OCI-LY3 (cell line): ENCODE measurements around the gene IFI35.

ENCODE experiments used
- EZH2phosphoT487 ChIP-seq: fragments of 200-600 bp; shearing (Covaris generic); IDR thresholded peaks from 2 replicates; pipeline ENCODE4 v1.6.1; 2018; ENCODE audit warnings: antibody characterized with exemption, mixed run types, low read depth
- TF ChIP-seq, protein P1 (sequence below): fragments of 200-600, 300-600 bp; sonication (generic); IDR thresholded peaks from 2 replicates; pipeline ENCODE4 v1.5.1; 2014; ENCODE audit warnings: antibody characterized with exemption, low read length, low read depth

- TF ChIP-seq, protein P1, sequence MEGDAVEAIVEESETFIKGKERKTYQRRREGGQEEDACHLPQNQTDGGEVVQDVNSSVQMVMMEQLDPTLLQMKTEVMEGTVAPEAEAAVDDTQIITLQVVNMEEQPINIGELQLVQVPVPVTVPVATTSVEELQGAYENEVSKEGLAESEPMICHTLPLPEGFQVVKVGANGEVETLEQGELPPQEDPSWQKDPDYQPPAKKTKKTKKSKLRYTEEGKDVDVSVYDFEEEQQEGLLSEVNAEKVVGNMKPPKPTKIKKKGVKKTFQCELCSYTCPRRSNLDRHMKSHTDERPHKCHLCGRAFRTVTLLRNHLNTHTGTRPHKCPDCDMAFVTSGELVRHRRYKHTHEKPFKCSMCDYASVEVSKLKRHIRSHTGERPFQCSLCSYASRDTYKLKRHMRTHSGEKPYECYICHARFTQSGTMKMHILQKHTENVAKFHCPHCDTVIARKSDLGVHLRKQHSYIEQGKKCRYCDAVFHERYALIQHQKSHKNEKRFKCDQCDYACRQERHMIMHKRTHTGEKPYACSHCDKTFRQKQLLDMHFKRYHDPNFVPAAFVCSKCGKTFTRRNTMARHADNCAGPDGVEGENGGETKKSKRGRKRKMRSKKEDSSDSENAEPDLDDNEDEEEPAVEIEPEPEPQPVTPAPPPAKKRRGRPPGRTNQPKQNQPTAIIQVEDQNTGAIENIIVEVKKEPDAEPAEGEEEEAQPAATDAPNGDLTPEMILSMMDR, result no peak
- no peak for TF ChIP-seq EZH2phosphoT487
These were observed 11.6 kb downstream of the IFI35 start for GRCh38 chr17:43018008-43018853.
